Activated T-helper 1 cell treated with anti-CD3 and anti-CD28 coated beads, Interleukin-2, amount 50 U/mL, for 16 hours (primary cell): Measurements from ENCODE around the gene IKZF3.
"Not testable (repeated sequence)": the region's sequence is repeated elsewhere in the genome, so short reads cannot be mapped to it uniquely, and the experiment has no call there.

Experiments
- DNase-seq, 2 donors: peaks; one replicate each; pipeline ENCODE4 v3.0.0-alpha.2; 2020; ENCODE audit warnings: low read depth in 1 of 2, low spot score in 1 of 2

Gene IKZF3

GRCh38 chr17:39863918-39864746 is at the start of gene IKZF3:
IKZF3 (minus strand) TSS chr17:39864312; CDS start chr17:39864126, 186 bp downstream.
- DNase-seq, result peak; percentile 44 to 81

- no peak for DNase-seq
These were observed 44.8 kb upstream of the IKZF3 start for GRCh38 chr17:39908789-39909352.

- DNase-seq, result no peak
These were observed 40.8 kb upstream of the IKZF3 start for GRCh38 chr17:39904990-39905288.

GRCh38 chr17:39903158-39903884 is 39.2 kb upstream of the IKZF3 start:
- no peak for DNase-seq

- DNase-seq, result not testable (repeated sequence)
These were observed 37.9 kb upstream of the IKZF3 start for GRCh38 chr17:39902027-39902426.

GRCh38 chr17:39899215-39899614 is 35.1 kb upstream of the IKZF3 start:
- DNase-seq, result no peak

GRCh38 chr17:39898088-39898487 is 34.0 kb upstream of the IKZF3 start:
- no peak for DNase-seq

GRCh38 chr17:39894681-39895376 is 30.7 kb upstream of the IKZF3 start:
- DNase-seq, result no peak

- DNase-seq, result no peak
These were observed 25.1 kb upstream of the IKZF3 start for GRCh38 chr17:39889200-39889599.

- DNase-seq, result no peak
These were observed 23.0 kb upstream of the IKZF3 start for GRCh38 chr17:39887078-39887477.

- not testable (repeated sequence) for DNase-seq
These were observed 22.0 kb upstream of the IKZF3 start for GRCh38 chr17:39886102-39886501.

GRCh38 chr17:39872751-39873150 is 8.6 kb upstream of the IKZF3 start:
- no peak for DNase-seq

GRCh38 chr17:39871801-39872200 is 7.7 kb upstream of the IKZF3 start:
- DNase-seq, result no peak

- no peak for DNase-seq
These were observed 6.7 kb upstream of the IKZF3 start for GRCh38 chr17:39870776-39871175.

GRCh38 chr17:39868554-39868942 is 4.4 kb upstream of the IKZF3 start:
- no peak for DNase-seq

- DNase-seq, result peak; percentile 28 to 51
These were observed 3.9 kb upstream of the IKZF3 start, which contains the start of gene ZPBP2 for GRCh38 chr17:39867880-39868553. ZPBP2 (plus strand) TSS chr17:39868202; CDS start chr17:39868355, 153 bp downstream.

GRCh38 chr17:39867084-39867879 is 3.2 kb upstream of the IKZF3 start:
- peak in 1 of 2 donors; percentile 63 for DNase-seq

GRCh38 chr17:39866013-39866730 is 2.1 kb upstream of the IKZF3 start:
- no peak for DNase-seq

- no peak for DNase-seq
These were observed 731 bp downstream of the IKZF3 start for GRCh38 chr17:39863244-39863917.
